Astrocyte of the spinal cord (primary cell): ENCODE data around the gene C14orf119.

Source experiments
- DNase-seq: peaks from one replicate; pipeline ENCODE4 v3.0.0; 2011; ENCODE audit warnings: low read depth, low spot score
- H3K4me3 ChIP-seq: 2 replicates; pipeline ENCODE4 v1.5.1; 2011; ENCODE audit warnings: low read depth, mild to moderate bottlenecking, low read length, moderate library complexity
- in situ Hi-C: cut with HindIII; loops from 2 replicates; pipeline ENCODE4 v1.10.0; 2017; ENCODE audit warnings: low sequenced_read_pairs
- TF ChIP-seq, protein P1 (sequence below): IDR thresholded peaks from 2 replicates; pipeline ENCODE4 v1.5.1; 2012; ENCODE audit warnings: low read depth, mild to moderate bottlenecking, low read length, inconsistent platforms

The C14orf119 gene

DNA sequence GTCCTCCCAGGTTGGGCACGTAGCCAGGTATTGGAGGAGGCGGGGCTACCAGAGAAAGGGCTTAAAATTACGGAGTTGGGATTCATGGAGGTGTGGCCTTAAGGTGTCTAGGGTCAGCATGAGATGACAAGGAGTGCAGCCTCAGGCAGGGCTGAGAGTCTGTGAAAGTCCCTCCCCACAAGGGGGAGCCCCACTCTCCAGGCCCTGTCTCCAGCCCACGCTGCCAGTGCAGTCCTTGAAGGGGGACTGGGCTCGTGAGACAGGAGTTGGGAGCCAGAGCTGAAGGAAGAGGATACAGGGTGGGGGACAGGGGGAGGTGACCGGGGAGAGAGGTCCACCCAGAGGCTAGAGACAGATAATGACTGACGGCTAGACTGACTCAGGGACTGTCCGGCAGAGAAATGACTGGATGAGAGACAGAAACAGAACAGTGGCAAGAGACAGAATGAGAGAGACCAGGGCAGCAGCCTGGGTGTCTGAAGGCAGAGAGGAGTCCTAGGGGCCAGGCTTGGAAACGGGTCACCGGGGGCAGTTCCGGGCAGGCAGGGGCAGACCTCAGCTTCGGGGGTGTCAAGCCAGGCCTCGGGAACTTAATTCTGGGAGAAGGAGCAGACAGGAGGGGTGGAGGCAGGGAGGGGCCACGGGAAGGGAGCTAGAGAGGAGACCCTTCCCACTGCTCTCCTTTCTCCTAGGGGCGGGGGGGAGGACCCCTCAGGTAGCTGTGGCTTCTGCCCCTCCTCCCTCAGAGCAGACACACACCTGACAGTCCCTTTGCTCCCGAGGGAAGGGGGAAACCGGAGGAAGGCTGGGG lies 39.0 kb upstream of the C14orf119 start:
- TF ChIP-seq, protein P1, sequence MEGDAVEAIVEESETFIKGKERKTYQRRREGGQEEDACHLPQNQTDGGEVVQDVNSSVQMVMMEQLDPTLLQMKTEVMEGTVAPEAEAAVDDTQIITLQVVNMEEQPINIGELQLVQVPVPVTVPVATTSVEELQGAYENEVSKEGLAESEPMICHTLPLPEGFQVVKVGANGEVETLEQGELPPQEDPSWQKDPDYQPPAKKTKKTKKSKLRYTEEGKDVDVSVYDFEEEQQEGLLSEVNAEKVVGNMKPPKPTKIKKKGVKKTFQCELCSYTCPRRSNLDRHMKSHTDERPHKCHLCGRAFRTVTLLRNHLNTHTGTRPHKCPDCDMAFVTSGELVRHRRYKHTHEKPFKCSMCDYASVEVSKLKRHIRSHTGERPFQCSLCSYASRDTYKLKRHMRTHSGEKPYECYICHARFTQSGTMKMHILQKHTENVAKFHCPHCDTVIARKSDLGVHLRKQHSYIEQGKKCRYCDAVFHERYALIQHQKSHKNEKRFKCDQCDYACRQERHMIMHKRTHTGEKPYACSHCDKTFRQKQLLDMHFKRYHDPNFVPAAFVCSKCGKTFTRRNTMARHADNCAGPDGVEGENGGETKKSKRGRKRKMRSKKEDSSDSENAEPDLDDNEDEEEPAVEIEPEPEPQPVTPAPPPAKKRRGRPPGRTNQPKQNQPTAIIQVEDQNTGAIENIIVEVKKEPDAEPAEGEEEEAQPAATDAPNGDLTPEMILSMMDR = peak; percentile 85
- peak overlapping the region; percentile 55 for H3K4me3 ChIP-seq
- peak; percentile 59 for DNase-seq
- in situ Hi-C loops = no loop called here

GRCh38 chr14:23056956-23057756 lies 38.1 kb upstream of the C14orf119 start, which contains the start of gene CDH24:
CDH24 (minus strand) TSS chr14:23057520; CDS start chr14:23055733, 1,787 bp downstream.
- peak; percentile 68 for DNase-seq
- in situ Hi-C loops = no loop called here
- H3K4me3 ChIP-seq = peak within 1 kb of the TSS; percentile 55
- TF ChIP-seq, protein P1 = no peak

GRCh38 chr14:23057757-23058653 lies 37.3 kb upstream of the C14orf119 start:
- peak overlapping the region; percentile 55 for H3K4me3 ChIP-seq
- TF ChIP-seq, protein P1 = peak; percentile 93
- in situ Hi-C loops = no loop called here
- peak; percentile 82 for DNase-seq

DNA sequence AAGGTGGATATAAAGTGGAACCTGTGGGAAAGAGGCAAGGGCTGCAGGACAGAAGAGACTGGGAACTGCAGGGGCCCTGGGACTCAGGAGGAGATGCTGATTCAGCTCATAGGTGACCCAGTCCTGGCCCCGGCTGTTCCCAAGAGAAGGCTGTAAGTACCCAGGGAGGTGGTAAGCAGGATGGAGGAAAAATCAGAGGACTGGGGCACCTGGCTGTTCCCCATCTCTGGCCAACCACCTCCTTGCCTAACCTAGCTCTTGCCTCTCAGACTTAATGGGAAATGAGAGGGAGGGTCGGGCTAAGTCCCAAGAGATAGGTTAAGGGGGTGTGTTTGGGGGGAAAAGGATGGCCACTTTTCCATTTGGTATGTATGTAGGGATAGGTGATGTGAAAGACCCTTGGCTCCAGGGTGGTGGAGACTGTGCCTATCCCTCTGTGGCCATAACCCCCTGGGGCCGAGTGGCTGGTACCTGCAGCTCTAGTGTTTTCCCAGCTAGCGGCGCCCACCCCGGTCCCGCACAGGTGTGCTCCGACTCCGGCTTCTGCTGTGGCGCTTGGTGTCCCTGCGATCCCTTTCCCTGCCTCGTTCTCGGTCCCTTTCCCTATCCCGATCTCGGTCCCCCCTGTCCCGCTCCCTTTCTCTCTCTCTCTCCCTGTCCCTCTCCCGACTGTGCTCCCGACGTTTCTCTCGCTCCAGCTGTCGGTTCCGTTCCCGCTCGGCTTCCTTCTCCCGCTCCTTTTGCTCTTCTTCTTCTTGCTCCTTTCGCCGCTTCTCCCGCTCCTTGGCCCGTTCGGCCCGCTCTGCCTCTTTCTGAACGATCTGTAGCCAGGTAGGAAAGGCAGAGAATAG lies 36.4 kb upstream of the C14orf119 start:
- TF ChIP-seq, protein P1 = no peak
- H3K4me3 ChIP-seq = no peak overlapping the region
- no peak for DNase-seq
- in situ Hi-C loops = no loop called here

GRCh38 chr14:23060536-23061260 lies 34.6 kb upstream of the C14orf119 start:
- in situ Hi-C loops = no loop called here
- no peak for DNase-seq
- TF ChIP-seq, protein P1 = no peak
- H3K4me3 ChIP-seq = no peak overlapping the region
